ENCODE results near the gene RPP40.
"Not testable (repeated sequence)": the region's sequence is repeated elsewhere in the genome, so short reads cannot be mapped to it uniquely, and the experiment has no call there.

The RPP40 gene

GRCh38 chr6:5020142-5020541, 16.3 kb upstream of the RPP40 start:
- in situ Hi-C loops (cut with HindIII; ENCODE audit: low sequenced_read_pairs): no loop called here

GRCh38 chr6:5014072-5014561, 10.3 kb upstream of the RPP40 start:
- in situ Hi-C loops (cut with HindIII; ENCODE audit: low sequenced_read_pairs): no loop called here

GRCh38 chr6:5012519-5012918, 8.7 kb upstream of the RPP40 start:
- in situ Hi-C loops (cut with HindIII; ENCODE audit: low sequenced_read_pairs): no loop called here

GRCh38 chr6:5011346-5011745, 7.5 kb upstream of the RPP40 start:
- in situ Hi-C loops (cut with HindIII; ENCODE audit: low sequenced_read_pairs): no loop called here

- in situ Hi-C loops (cut with HindIII; ENCODE audit: low sequenced_read_pairs): no loop called here
Observed at GRCh38 chr6:5007531-5007930, 3.7 kb upstream of the RPP40 start.

GRCh38 chr6:5006222-5006621, 2.4 kb upstream of the RPP40 start:
- in situ Hi-C loops (cut with HindIII; ENCODE audit: low sequenced_read_pairs): no loop called here

- in situ Hi-C loops (cut with HindIII; ENCODE audit: low sequenced_read_pairs): not testable (repeated sequence)
Observed at GRCh38 chr6:5005038-5005433, 1.2 kb upstream of the RPP40 start.

GRCh38 chr6:5004373-5005037, 668 bp upstream of the RPP40 start:
- in situ Hi-C loops (cut with HindIII; ENCODE audit: low sequenced_read_pairs): no loop called here

GRCh38 chr6:4999586-4999985, 4.3 kb downstream of the RPP40 start:
- in situ Hi-C loops (cut with HindIII; ENCODE audit: low sequenced_read_pairs): no loop called here

GRCh38 chr6:4997862-4998261, 6.0 kb downstream of the RPP40 start:
- in situ Hi-C loops (cut with HindIII; ENCODE audit: low sequenced_read_pairs): no loop called here

GRCh38 chr6:4994741-4995140, 9.1 kb downstream of the RPP40 start:
- in situ Hi-C loops (cut with HindIII; ENCODE audit: low sequenced_read_pairs): no loop called here

GRCh38 chr6:4987432-4987831, 16.4 kb downstream of the RPP40 start:
- in situ Hi-C loops (cut with HindIII; ENCODE audit: low sequenced_read_pairs): no loop called here

- in situ Hi-C loops (cut with HindIII; ENCODE audit: low sequenced_read_pairs): no loop called here
Observed at GRCh38 chr6:4986999-4987398, 16.8 kb downstream of the RPP40 start.

- in situ Hi-C loops (cut with HindIII; ENCODE audit: low sequenced_read_pairs): no loop called here
Observed at GRCh38 chr6:4983322-4983721, 20.5 kb downstream of the RPP40 start.

GRCh38 chr6:4981761-4982160, 22.1 kb downstream of the RPP40 start:
- in situ Hi-C loops (cut with HindIII; ENCODE audit: low sequenced_read_pairs): no loop called here

GRCh38 chr6:4979426-4979825, 24.4 kb downstream of the RPP40 start:
- in situ Hi-C loops (cut with HindIII; ENCODE audit: low sequenced_read_pairs): no loop called here

GRCh38 chr6:4977468-4977867, 26.4 kb downstream of the RPP40 start:
- in situ Hi-C loops (cut with HindIII; ENCODE audit: low sequenced_read_pairs): no loop called here

GRCh38 chr6:4975506-4975905, 28.3 kb downstream of the RPP40 start:
- in situ Hi-C loops (cut with HindIII; ENCODE audit: low sequenced_read_pairs): no loop called here

GRCh38 chr6:4974962-4975361, 28.9 kb downstream of the RPP40 start:
- in situ Hi-C loops (cut with HindIII; ENCODE audit: low sequenced_read_pairs): no loop called here

GRCh38 chr6:4973982-4974745, 29.7 kb downstream of the RPP40 start:
- in situ Hi-C loops (cut with HindIII; ENCODE audit: low sequenced_read_pairs): no loop called here

GRCh38 chr6:4973415-4973814, 30.4 kb downstream of the RPP40 start:
- in situ Hi-C loops (cut with HindIII; ENCODE audit: low sequenced_read_pairs): no loop called here

GRCh38 chr6:4972438-4972837, 31.4 kb downstream of the RPP40 start:
- in situ Hi-C loops (cut with HindIII; ENCODE audit: low sequenced_read_pairs): no loop called here
